Activated CD8-positive, alpha-beta memory T cell treated with anti-CD3 and anti-CD28 coated beads, Interleukin-2, amount 50 U/mL, for 24 hours (primary cell): ENCODE data around the gene RAN.
"Not testable (repeated sequence)": the region's sequence is repeated elsewhere in the genome, so short reads cannot be mapped to it uniquely, and the experiment has no call there.

Experiments
- DNase-seq: peaks from one replicate; pipeline ENCODE4 v3.0.0-alpha.2; 2020; ENCODE audit errors: extremely low read depth

RAN gene

GRCh38 chr12:130871286-130872178 is at the start of gene RAN:
RAN (plus strand) TSS chr12:130872066; CDS start chr12:130872594, 528 bp downstream.
- peak; percentile 66 for DNase-seq

GRCh38 chr12:130825771-130826150 is 46.1 kb upstream of the RAN start:
- DNase-seq, result no peak

GRCh38 chr12:130826151-130826801 is 45.6 kb upstream of the RAN start:
- DNase-seq, result peak; percentile 54

- DNase-seq, result no peak
Measured at GRCh38 chr12:130827432-130827831, 44.4 kb upstream of the RAN start.

- no peak for DNase-seq
Measured at GRCh38 chr12:130828895-130829294, 43.0 kb upstream of the RAN start.

GRCh38 chr12:130829391-130830245 is 42.2 kb upstream of the RAN start:
- no peak for DNase-seq

- no peak for DNase-seq
Measured at GRCh38 chr12:130830246-130830551, 41.7 kb upstream of the RAN start.

- no peak for DNase-seq
Measured at GRCh38 chr12:130831246-130831645, 40.6 kb upstream of the RAN start.

- DNase-seq, result no peak
Measured at GRCh38 chr12:130831876-130832405, 39.9 kb upstream of the RAN start.

- DNase-seq, result no peak
Measured at GRCh38 chr12:130832561-130833209, 39.2 kb upstream of the RAN start.

GRCh38 chr12:130835011-130835410 is 36.9 kb upstream of the RAN start:
- DNase-seq, result no peak

GRCh38 chr12:130835436-130835835 is 36.4 kb upstream of the RAN start:
- no peak for DNase-seq

GRCh38 chr12:130838284-130838950 is 33.4 kb upstream of the RAN start:
- no peak for DNase-seq

- DNase-seq, result peak; percentile 53
Measured at GRCh38 chr12:130838951-130839769, 32.7 kb upstream of the RAN start, which contains the start of gene STX2. STX2 (minus strand) TSS chr12:130839250; CDS start chr12:130839099, 151 bp downstream.

- no peak for DNase-seq
Measured at GRCh38 chr12:130839770-130840404, 32.0 kb upstream of the RAN start.

- DNase-seq, result no peak
Measured at GRCh38 chr12:130846369-130846768, 25.5 kb upstream of the RAN start.

GRCh38 chr12:130847112-130847511 is 24.8 kb upstream of the RAN start:
- DNase-seq, result no peak

GRCh38 chr12:130848105-130848504 is 23.8 kb upstream of the RAN start:
- not testable (repeated sequence) for DNase-seq

- not testable (repeated sequence) for DNase-seq
Measured at GRCh38 chr12:130848785-130849305, 23.0 kb upstream of the RAN start.
